Astrocyte (in vitro differentiated cells and primary cell): ENCODE measurements around the gene NTRK3. TPM values are rescaled to one million over a fixed set of nuclear protein-coding genes. Genes with fewer than 3 reads are reported as not detected.

ENCODE experiments used
- DNase-seq: peaks from one replicate; pipeline ENCODE4 v3.0.0-alpha.2; 2010; ENCODE audit warnings: low read depth
- FAIRE-seq: peaks from 2 replicates; lab custom pipeline; 2011; peaks lifted over from hg19 to GRCh38; lab: Jason Lieb, UNC
- H2AFZ ChIP-seq: 2 replicates; pipeline ENCODE4 v1.6.0; 2012; ENCODE audit warnings: low read depth, low read length, inconsistent platforms
- H3K27ac ChIP-seq: 2 replicates; pipeline ENCODE4 v1.5.1; 2011; ENCODE audit warnings: low read depth, low read length, inconsistent platforms
- H3K27me3 ChIP-seq: 2 replicates; pipeline ENCODE4 v1.6.0; 2011; ENCODE audit warnings: low read length, inconsistent platforms; ENCODE audit not compliant: insufficient read depth
- H3K36me3 ChIP-seq: 2 replicates; pipeline ENCODE4 v1.5.1; 2011; ENCODE audit warnings: low read length, inconsistent platforms; ENCODE audit not compliant: insufficient read depth
- H3K4me1 ChIP-seq: 2 replicates; pipeline ENCODE4 v1.5.1; 2011; ENCODE audit warnings: low read length, inconsistent platforms; ENCODE audit not compliant: insufficient read depth
- H3K4me2 ChIP-seq: 2 replicates; pipeline ENCODE4 v1.6.0; 2012; ENCODE audit warnings: low read length, inconsistent platforms
- H3K4me3 ChIP-seq: 2 replicates; pipeline ENCODE4 v1.5.1; 2011; ENCODE audit warnings: low read depth, mild to moderate bottlenecking, low read length, inconsistent platforms; ENCODE audit not compliant: insufficient read depth
- H3K79me2 ChIP-seq: 2 replicates; pipeline ENCODE4 v1.6.0; 2012; ENCODE audit warnings: mild to moderate bottlenecking, low read length, inconsistent platforms; ENCODE audit not compliant: insufficient read depth
- H3K9ac ChIP-seq: 2 replicates; pipeline ENCODE4 v1.6.0; 2012; ENCODE audit warnings: mild to moderate bottlenecking, low read length, inconsistent platforms
- H3K9me3 ChIP-seq: 2 replicates; pipeline ENCODE4 v1.5.1; 2012; ENCODE audit warnings: low read depth, mild to moderate bottlenecking, low read length, inconsistent platforms; ENCODE audit not compliant: insufficient read depth
- H4K20me1 ChIP-seq: 2 replicates; pipeline ENCODE4 v1.6.0; 2012; ENCODE audit warnings: low read length, inconsistent platforms; ENCODE audit not compliant: insufficient read depth
- H3K27ac Mint-ChIP-seq: one replicate; pipeline ENCODE4 v1.8.0; 2021; ENCODE audit warnings: mild to moderate bottlenecking, mixed read lengths; ENCODE audit not compliant: unreplicated experiment
- H3K27me3 Mint-ChIP-seq: one replicate; pipeline ENCODE4 v1.8.0; 2021; ENCODE audit warnings: low read depth, mixed read lengths; ENCODE audit not compliant: unreplicated experiment
- H3K36me3 Mint-ChIP-seq: one replicate; pipeline ENCODE4 v1.8.0; 2021; ENCODE audit warnings: low read depth, mixed read lengths; ENCODE audit not compliant: unreplicated experiment
- H3K4me1 Mint-ChIP-seq: one replicate; pipeline ENCODE4 v1.8.0; 2021; ENCODE audit warnings: low read depth, mixed read lengths; ENCODE audit not compliant: unreplicated experiment
- H3K4me3 Mint-ChIP-seq: one replicate; pipeline ENCODE4 v1.8.0; 2021; ENCODE audit warnings: mild to moderate bottlenecking, moderate library complexity, mixed read lengths; ENCODE audit not compliant: unreplicated experiment
- H3K9me3 Mint-ChIP-seq: one replicate; pipeline ENCODE4 v1.8.0; 2021; ENCODE audit warnings: mild to moderate bottlenecking, mixed read lengths; ENCODE audit not compliant: unreplicated experiment
- EZH2 ChIP-seq: IDR thresholded peaks from 2 replicates; pipeline ENCODE4 v1.6.1; 2012; ENCODE audit warnings: mild to moderate bottlenecking, low read length, inconsistent platforms; ENCODE audit not compliant: insufficient read depth
- total RNA-seq: library from RNA; stranded (reverse); gene quantifications from 2 replicates; pipeline ENCODE4 v1.2.1, GENCODE V29; 2021
- TF ChIP-seq, protein P1 (sequence below): IDR thresholded peaks from 2 replicates; pipeline ENCODE4 v1.5.1; 2011; ENCODE audit warnings: low read depth, mild to moderate bottlenecking, inconsistent platforms, low read length, moderate library complexity; ENCODE audit not compliant: insufficient read depth

The NTRK3 gene
- total RNA-seq, 1 donor from 2014 or later, result 12.9 TPM

DNA sequence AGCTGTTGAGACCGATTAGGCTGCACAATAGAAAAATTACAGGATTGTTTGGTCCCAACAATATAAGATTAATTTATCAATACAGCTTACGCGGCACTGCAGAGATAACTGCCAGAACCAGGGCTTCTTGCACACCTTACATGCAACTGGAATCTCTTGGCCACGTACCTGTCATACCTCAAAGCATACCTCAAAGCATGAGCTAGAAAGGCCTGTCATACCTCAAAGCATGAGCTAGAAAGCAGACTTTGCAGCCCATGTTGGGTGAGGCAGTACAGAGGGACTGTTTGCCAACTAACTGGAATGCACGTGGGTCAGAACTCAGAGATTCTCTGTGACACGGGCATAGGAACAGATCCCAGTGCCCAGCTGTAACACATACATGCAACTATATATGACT, 34.7 kb downstream of the NTRK3 start:
- no peak for TF ChIP-seq EZH2
- TF ChIP-seq, protein P1, sequence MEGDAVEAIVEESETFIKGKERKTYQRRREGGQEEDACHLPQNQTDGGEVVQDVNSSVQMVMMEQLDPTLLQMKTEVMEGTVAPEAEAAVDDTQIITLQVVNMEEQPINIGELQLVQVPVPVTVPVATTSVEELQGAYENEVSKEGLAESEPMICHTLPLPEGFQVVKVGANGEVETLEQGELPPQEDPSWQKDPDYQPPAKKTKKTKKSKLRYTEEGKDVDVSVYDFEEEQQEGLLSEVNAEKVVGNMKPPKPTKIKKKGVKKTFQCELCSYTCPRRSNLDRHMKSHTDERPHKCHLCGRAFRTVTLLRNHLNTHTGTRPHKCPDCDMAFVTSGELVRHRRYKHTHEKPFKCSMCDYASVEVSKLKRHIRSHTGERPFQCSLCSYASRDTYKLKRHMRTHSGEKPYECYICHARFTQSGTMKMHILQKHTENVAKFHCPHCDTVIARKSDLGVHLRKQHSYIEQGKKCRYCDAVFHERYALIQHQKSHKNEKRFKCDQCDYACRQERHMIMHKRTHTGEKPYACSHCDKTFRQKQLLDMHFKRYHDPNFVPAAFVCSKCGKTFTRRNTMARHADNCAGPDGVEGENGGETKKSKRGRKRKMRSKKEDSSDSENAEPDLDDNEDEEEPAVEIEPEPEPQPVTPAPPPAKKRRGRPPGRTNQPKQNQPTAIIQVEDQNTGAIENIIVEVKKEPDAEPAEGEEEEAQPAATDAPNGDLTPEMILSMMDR, result no peak

GRCh38 chr15:88220443-88221335, 35.9 kb downstream of the NTRK3 start:
- Histone ChIP-seq H3K4me1 (no peaks in the 10 kb centered on the region), H3K36me3 (no peaks in the 10 kb centered on the region), H3K4me3 (no peak overlapping the region), H3K9me3 (no peaks in the 10 kb centered on the region), H3K27ac (no peak overlapping the region), H3K79me2 (peaks cover 8% of the 10 kb centered on the region), H4K20me1 (peaks cover 6% of the 10 kb centered on the region), H3K9ac (no peak overlapping the region), H2AFZ (no peak overlapping the region), H3K27me3 (no peaks in the 10 kb centered on the region), H3K4me2 (no peak overlapping the region)
- no peak overlapping the region for H3K4me3 Mint-ChIP-seq
- no peaks in the 10 kb centered on the region for H3K9me3 Mint-ChIP-seq
- no peaks in the 10 kb centered on the region for H3K4me1 Mint-ChIP-seq
- no peak overlapping the region for H3K27ac Mint-ChIP-seq
- TF ChIP-seq, protein P1, result no peak
- TF ChIP-seq EZH2, result no peak
- H3K36me3 Mint-ChIP-seq, result no peaks in the 10 kb centered on the region
- FAIRE-seq (no peak), DNase-seq (no peak)
- H3K27me3 Mint-ChIP-seq, result peaks cover 24% of the 10 kb centered on the region

More for the DNA sequence above, 34.7 kb downstream of the NTRK3 start:
- Mint-ChIP-seq H3K36me3 (no peaks in the 10 kb centered on the region), H3K4me1 (no peaks in the 10 kb centered on the region), H3K4me3 (no peak overlapping the region), H3K27me3 (peaks cover 20% of the 10 kb centered on the region), H3K27ac (no peak overlapping the region), H3K9me3 (no peaks in the 10 kb centered on the region)
- Histone ChIP-seq H3K27me3 (no peaks in the 10 kb centered on the region), H3K4me2 (no peak overlapping the region), H2AFZ (no peak overlapping the region), H3K9me3 (no peaks in the 10 kb centered on the region), H4K20me1 (peaks cover 6% of the 10 kb centered on the region), H3K36me3 (no peaks in the 10 kb centered on the region), H3K9ac (no peak overlapping the region), H3K27ac (no peak overlapping the region), H3K4me1 (no peaks in the 10 kb centered on the region), H3K79me2 (peaks cover 3% of the 10 kb centered on the region), H3K4me3 (no peak overlapping the region)
- DNase-seq (no peak), FAIRE-seq (no peak)

- H3K27ac Mint-ChIP-seq, result no peak overlapping the region
- Histone ChIP-seq H3K27ac (no peak overlapping the region), H3K79me2 (peaks cover 8% of the 10 kb centered on the region), H3K9ac (no peak overlapping the region), H3K4me2 (no peak overlapping the region), H3K4me1 (no peaks in the 10 kb centered on the region), H3K4me3 (no peak overlapping the region), H4K20me1 (peaks cover 6% of the 10 kb centered on the region), H3K36me3 (no peaks in the 10 kb centered on the region), H2AFZ (no peak overlapping the region), H3K9me3 (no peaks in the 10 kb centered on the region), H3K27me3 (no peaks in the 10 kb centered on the region)
- DNase-seq (no peak), FAIRE-seq (no peak)
- no peak overlapping the region for H3K4me3 Mint-ChIP-seq
- no peaks in the 10 kb centered on the region for H3K36me3 Mint-ChIP-seq
- TF ChIP-seq, protein P1, result no peak
- no peak for TF ChIP-seq EZH2
- peaks cover 18% of the 10 kb centered on the region for H3K27me3 Mint-ChIP-seq
- no peaks in the 10 kb centered on the region for H3K9me3 Mint-ChIP-seq
- no peaks in the 10 kb centered on the region for H3K4me1 Mint-ChIP-seq
Measured at GRCh38 chr15:88219623-88220022, 36.9 kb downstream of the NTRK3 start.
